Left colon (tissue), 2 donors: ENCODE measurements around the gene FBXO4. TPM values are rescaled to one million over a fixed set of nuclear protein-coding genes. Genes with fewer than 3 reads are reported as not detected.
"Not testable (repeated sequence)": the region's sequence is repeated elsewhere in the genome, so short reads cannot be mapped to it uniquely, and the experiment has no call there.

ENCODE experiments used
- ATAC-seq: fragments of 200-7000 bp; cut with Tn5 transposase; one replicate; pipeline ENCODE4 v1.9.1; 2020; ENCODE audit warnings: mild to moderate bottlenecking, moderate library complexity
- DNase-seq, 2 donors: peaks; one replicate each; pipeline ENCODE4 v3.0.0-alpha.2; 2020
- intact Hi-C, 2 donors: fragments of 100-400 bp; cut with DNase I in 1 of 2; cut with micrococcal nuclease in 1 of 2; formaldehyde crosslinking; loops; one replicate each; pipeline versions ENCODE4 v1.11.2 to v1.14.0; 2022; cut with DNase I, micrococcal nuclease
- total RNA-seq, 2 donors: library from RNA; stranded (reverse); fragmentation: NEBNext Ultra II Directional; extraction: Animal tissue kit (Norgen Biotek cat#: 25700); gene quantifications; one replicate each; pipeline ENCODE4 v1.2.1, GENCODE V29; 2021
- donor health status: DM: no; HTN: no; CAD: no.
- donor health status: DM: yes; HTN: yes; CAD: no.

FBXO4 gene
- total RNA-seq, 2 donors from 2014 or later = 7.8 to 8.2 TPM

GRCh38 chr5:41968153-41968723 lies 43.2 kb downstream of the FBXO4 start:
- intact Hi-C loops = no loop called here
- DNase-seq (no peak), ATAC-seq (no peak)

- intact Hi-C loops = no loop called here
- ATAC-seq = no peak
These were observed 48.0 kb downstream of the FBXO4 start for GRCh38 chr5:41973087-41973486.

GRCh38 chr5:41973887-41974286 lies 48.8 kb downstream of the FBXO4 start:
- intact Hi-C loops = no loop called here
- ATAC-seq (no peak), DNase-seq (no peak)

More at GRCh38 chr5:41973087-41973486, 48.0 kb downstream of the FBXO4 start:
- no peak for DNase-seq

GRCh38 chr5:41978676-41979075 lies 53.6 kb downstream of the FBXO4 start:
- intact Hi-C loops = no loop called here
- no peak for ATAC-seq
- no peak for DNase-seq

DNA sequence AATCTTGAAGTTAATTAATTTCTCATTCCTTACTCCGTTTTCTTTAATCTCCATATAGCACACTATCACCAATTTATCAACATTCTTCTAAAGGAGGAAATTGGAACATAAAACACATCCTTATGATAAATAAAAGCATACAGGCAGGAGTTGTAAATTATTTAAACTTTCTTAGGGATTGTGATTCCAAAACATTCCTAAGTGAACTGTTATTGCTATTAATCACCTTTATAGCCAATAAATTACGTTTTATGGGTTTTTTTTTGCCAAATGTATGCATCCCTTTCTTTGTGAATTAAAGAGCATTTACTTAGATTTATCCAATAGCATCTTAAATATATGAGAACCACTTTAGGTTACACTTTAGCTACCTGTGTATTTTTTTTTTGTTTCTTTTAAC lies 55.3 kb downstream of the FBXO4 start:
- no peak for ATAC-seq
- intact Hi-C loops = no loop called here
- DNase-seq = no peak

DNA sequence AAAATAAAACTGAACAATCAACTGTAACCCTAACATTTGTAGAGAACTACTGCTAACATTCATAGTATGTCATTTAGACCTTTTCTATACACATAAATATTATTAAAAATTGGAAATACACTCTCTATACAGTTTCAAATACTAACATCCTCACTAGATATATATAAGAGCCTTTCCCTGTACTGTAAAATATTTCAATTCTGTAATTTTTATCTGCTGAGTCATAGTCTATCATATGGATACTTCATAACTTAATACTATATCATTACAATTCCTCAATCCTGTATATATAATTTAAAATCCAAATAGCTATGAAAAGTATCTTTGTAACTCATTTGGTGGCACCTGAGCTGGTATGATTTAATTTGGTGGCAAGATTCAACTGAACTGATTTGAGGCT lies 55.8 kb downstream of the FBXO4 start:
- intact Hi-C loops = no loop called here
- DNase-seq = no peak
- no peak for ATAC-seq

GRCh38 chr5:41982858-41983257 lies 57.8 kb downstream of the FBXO4 start:
- DNase-seq, intact Hi-C loops: not testable (repeated sequence)

GRCh38 chr5:41983284-41983683 lies 58.2 kb downstream of the FBXO4 start:
- intact Hi-C loops = no loop called here
- no peak for DNase-seq
- no peak for ATAC-seq

More at GRCh38 chr5:41982858-41983257, 57.8 kb downstream of the FBXO4 start:
- ATAC-seq = not testable (repeated sequence)

DNA sequence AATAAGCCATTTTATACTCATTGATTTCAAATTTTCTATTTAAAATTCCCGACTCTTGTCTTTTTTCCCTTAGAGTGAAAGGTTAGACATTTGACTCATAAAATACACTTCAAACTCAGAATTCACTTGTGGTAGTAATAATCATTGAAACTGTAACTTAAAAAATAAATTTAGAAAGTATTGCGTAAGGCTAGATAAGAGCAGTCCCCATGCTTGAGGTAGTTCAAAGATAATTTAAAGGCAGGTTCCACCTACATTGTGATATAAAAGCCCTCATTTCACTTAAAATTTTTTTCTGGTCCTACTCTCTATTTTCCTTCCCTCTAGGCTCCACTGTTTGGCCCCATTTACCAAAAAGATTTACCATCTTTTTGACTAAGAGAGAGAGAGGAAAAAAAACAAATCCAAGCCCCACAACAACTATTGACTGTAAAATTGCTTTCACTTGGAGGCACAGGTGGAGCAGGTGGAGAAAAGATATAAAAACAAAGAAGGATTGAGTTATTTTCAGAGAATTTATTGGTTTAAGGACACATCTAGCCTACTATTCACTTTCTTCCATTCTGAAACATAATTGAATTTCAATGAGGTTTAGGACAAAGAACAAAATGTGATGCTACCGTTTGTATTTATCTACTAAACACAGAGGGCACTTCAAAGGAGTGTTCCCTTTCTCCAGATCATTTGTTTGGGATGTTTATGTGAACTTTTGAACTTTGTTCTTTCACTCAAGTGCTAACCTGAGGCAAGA lies 61.0 kb downstream of the FBXO4 start:
- intact Hi-C loops = no loop called here
- DNase-seq (no peak), ATAC-seq (no peak)

Other genes with a start within 250 kb of the FBXO4 start
- gene OXCT1, start 54.9 kb upstream of the FBXO4 start, total RNA-seq = 10 to 100 TPM; 12.8 to 15.8 TPM
- 10 to 100 TPM; 24.0 to 26.7 TPM for gene RIMOC1, start 20.9 kb upstream of the FBXO4 start, total RNA-seq